Prostate gland (tissue), 2 donors: Measurements from ENCODE around the gene FRZB. TPM values are rescaled to one million over a fixed set of nuclear protein-coding genes. Genes with fewer than 3 reads are reported as not detected.
A peak's percentile ranks its signal among the peaks of the same experiment; 100 is the strongest.

Source experiments
- DNase-seq: peaks from one replicate; pipeline ENCODE4 v3.0.0-alpha.2; 2019; ENCODE audit warnings: low spot score
- H3K27ac ChIP-seq, 2 donors: fragments of 200-600 bp; sonication (generic); 2 replicates each; pipeline ENCODE4 v1.5.1; 2017 to 2019
- H3K27me3 ChIP-seq: fragments of 200-600 bp; sonication (generic); replicated peaks from 2 replicates; pipeline ENCODE4 v1.5.1; 2019; ENCODE audit not compliant: insufficient read depth
- H3K36me3 ChIP-seq, 2 donors: fragments of 200-600 bp; sonication (generic); 1 replicate in 1 of 2; 2 replicates in 1 of 2; pipeline versions ENCODE4 v1.5.1 to v1.8.1; 2017 to 2019
- H3K4me1 ChIP-seq: fragments of 200-600 bp; sonication (generic); replicated peaks from 2 replicates; pipeline ENCODE4 v1.5.1; 2019
- H3K4me3 ChIP-seq, 2 donors: fragments of 200-600 bp; sonication (generic); 2 replicates each; pipeline ENCODE4 v1.5.1; 2017 to 2019
- H3K9me3 ChIP-seq: fragments of 200-600 bp; sonication (generic); 2 replicates; pipeline ENCODE4 v1.5.1; 2017
- POLR2A ChIP-seq: fragments of 450-650 bp; IDR thresholded peaks from one replicate; pipeline ENCODE4 v1.6.1; 2016; ENCODE audit warnings: antibody characterized with exemption, mild to moderate bottlenecking
- POLR2AphosphoS5 ChIP-seq: sonication (generic); formaldehyde crosslinking; IDR thresholded peaks from one replicate; pipeline ENCODE4 v1.6.1; 2017; ENCODE audit warnings: antibody characterized with exemption
- WGBS: methylation state at CpG from one replicate; pipeline ENCODE4 v1.1.5; 2018; 5-methylcytosine and 5-hydroxymethylcytosine counted together
- intact Hi-C: fragments of 100-400 bp; cut with DNase I; formaldehyde crosslinking; loops from one replicate; pipeline ENCODE4 v1.14.2; 2022
- small RNA-seq, 2 donors: library from RNA; depleted of rRNA; stranded (forward); fragments of <200 nt; gene quantifications; one replicate each; pipeline ENCODE3, GENCODE V24; 2016
- total RNA-seq, 2 donors: library from RNA; depleted of rRNA; stranded (reverse); fragments of >200 nt; gene quantifications; one replicate each; pipeline ENCODE4 v1.1.0, GENCODE V29; 2016
- TF ChIP-seq, protein P1 (sequence below), 4 experiments: fragments of 200-600 bp in 2 of 4; fragments of 450-650 bp in 2 of 4; sonication (generic) in 2 of 4; IDR thresholded peaks; 1 replicate in 3 of 4; 2 replicates in 1 of 4; pipeline ENCODE4 v1.5.1; 2016 to 2019; ENCODE audit warnings: antibody characterized with exemption in 4 of 4, mild to moderate bottlenecking in 2 of 4, moderate library complexity in 2 of 4

The FRZB gene
- total RNA-seq, 2 donors from 2014 or later, result 0.91 to 7.6 TPM

GRCh38 chr2:182798736-182799135 is 67.7 kb downstream of the FRZB start:
- Histone ChIP-seq H3K27ac (no peak overlapping the region), H3K4me3 (no peak overlapping the region), H3K9me3 (no peaks in the 10 kb centered on the region), H3K36me3 (no peaks in the 10 kb centered on the region), H3K27me3 (no peaks in the 10 kb centered on the region), H3K4me1 (no peaks in the 10 kb centered on the region)
- TF ChIP-seq, protein P1, sequence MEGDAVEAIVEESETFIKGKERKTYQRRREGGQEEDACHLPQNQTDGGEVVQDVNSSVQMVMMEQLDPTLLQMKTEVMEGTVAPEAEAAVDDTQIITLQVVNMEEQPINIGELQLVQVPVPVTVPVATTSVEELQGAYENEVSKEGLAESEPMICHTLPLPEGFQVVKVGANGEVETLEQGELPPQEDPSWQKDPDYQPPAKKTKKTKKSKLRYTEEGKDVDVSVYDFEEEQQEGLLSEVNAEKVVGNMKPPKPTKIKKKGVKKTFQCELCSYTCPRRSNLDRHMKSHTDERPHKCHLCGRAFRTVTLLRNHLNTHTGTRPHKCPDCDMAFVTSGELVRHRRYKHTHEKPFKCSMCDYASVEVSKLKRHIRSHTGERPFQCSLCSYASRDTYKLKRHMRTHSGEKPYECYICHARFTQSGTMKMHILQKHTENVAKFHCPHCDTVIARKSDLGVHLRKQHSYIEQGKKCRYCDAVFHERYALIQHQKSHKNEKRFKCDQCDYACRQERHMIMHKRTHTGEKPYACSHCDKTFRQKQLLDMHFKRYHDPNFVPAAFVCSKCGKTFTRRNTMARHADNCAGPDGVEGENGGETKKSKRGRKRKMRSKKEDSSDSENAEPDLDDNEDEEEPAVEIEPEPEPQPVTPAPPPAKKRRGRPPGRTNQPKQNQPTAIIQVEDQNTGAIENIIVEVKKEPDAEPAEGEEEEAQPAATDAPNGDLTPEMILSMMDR (IDR thresholded peaks at IDR 0.05), result no peak
- TF ChIP-seq POLR2A (no peak), POLR2AphosphoS5 (no peak)
- 72% methylated on average over 2 of the region's 2 CpGs for WGBS
- intact Hi-C loops, result no loop called here
- no peak for DNase-seq

DNA sequence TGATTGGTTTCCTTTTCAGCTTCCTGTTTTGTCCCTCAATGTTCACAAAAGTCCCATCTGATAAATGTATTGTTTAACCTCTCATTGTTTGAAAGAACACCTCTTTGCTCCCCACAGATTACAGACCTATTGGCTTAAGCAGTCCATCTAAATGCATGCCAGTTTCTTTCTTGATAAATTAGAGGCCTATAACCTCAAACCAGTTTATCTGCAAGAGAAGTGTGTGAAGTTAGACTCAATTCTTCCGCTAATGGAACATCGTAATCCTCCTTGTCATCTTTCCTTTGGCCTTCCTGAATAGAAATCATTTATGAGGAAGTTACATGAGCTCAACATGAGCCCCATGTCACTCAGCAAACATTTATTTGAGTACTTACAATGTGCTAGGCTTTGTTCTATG is 74.0 kb downstream of the FRZB start:
- H3K36me3 ChIP-seq, result no peaks in the 10 kb centered on the region
- H3K27me3 ChIP-seq, result no peaks in the 10 kb centered on the region
- H3K9me3 ChIP-seq, result no peaks in the 10 kb centered on the region
- no peaks in the 10 kb centered on the region for H3K4me1 ChIP-seq
- intact Hi-C loops, result no loop called here
- no peak overlapping the region for H3K27ac ChIP-seq
- WGBS, result 79% methylated on average over 2 of the region's 2 CpGs
- TF ChIP-seq, protein P1 (IDR thresholded peaks at IDR 0.05), result no peak
- TF ChIP-seq POLR2A, result no peak
- TF ChIP-seq POLR2AphosphoS5, result no peak
- H3K4me3 ChIP-seq, result no peak overlapping the region
- DNase-seq, result no peak

- Histone ChIP-seq H3K4me1 (no peaks in the 10 kb centered on the region), H3K9me3 (no peaks in the 10 kb centered on the region), H3K4me3 (no peak overlapping the region), H3K36me3 (no peaks in the 10 kb centered on the region), H3K27me3 (no peaks in the 10 kb centered on the region), H3K27ac (no peak overlapping the region)
- intact Hi-C loops, result no loop called here
- no peak for TF ChIP-seq POLR2A
- TF ChIP-seq, protein P1 (IDR thresholded peaks at IDR 0.05), result peak in 3 of 4 experiments; percentile 28 to 48 (median 39)
- WGBS, result 72% methylated on average over 1 of the region's 1 CpG
- no peak for DNase-seq
Measured at GRCh38 chr2:182784777-182785176, 81.7 kb downstream of the FRZB start.

GRCh38 chr2:182784058-182784706 is 82.3 kb downstream of the FRZB start:
- WGBS, result 72% methylated on average over 4 of the region's 4 CpGs
- Histone ChIP-seq H3K9me3 (no peaks in the 10 kb centered on the region), H3K36me3 (no peaks in the 10 kb centered on the region), H3K27ac (no peak overlapping the region), H3K4me1 (no peaks in the 10 kb centered on the region), H3K27me3 (no peaks in the 10 kb centered on the region), H3K4me3 (no peak overlapping the region)
- TF ChIP-seq POLR2A, result no peak
- TF ChIP-seq, protein P1 (IDR thresholded peaks at IDR 0.05), result no peak
- TF ChIP-seq POLR2AphosphoS5, result no peak
- no peak for DNase-seq
- intact Hi-C loops, result no loop called here

Small RNA genes lying within 50 kb of the gene (small RNA-seq; reads per million reads assigned to genes)
- gene RF00019 (0 reads per million in 2 donors), gene RNU6-1122P (0 reads per million in 2 donors)

Other genes starting within 250 kb of the FRZB start
- gene DNAJC10, start 150.4 kb downstream of the FRZB start, total RNA-seq, result 10 to 100 TPM; 42.8 to 52.9 TPM
- gene NCKAP1, start 171.8 kb upstream of the FRZB start, total RNA-seq, result 100 to 1,000 TPM in 1 of 2 donors, 10 to 100 TPM in 1; 81.7 to 116 TPM
- gene DUSP19, start 212.1 kb upstream of the FRZB start, total RNA-seq, result 1 to 10 TPM; 2.1 to 2.5 TPM